H1 (cell line): ENCODE measurements around the gene RRBP1. TPM values are rescaled to one million over a fixed set of nuclear protein-coding genes. Genes with fewer than 3 reads are reported as not detected.

Experiments used
- CTCF ChIA-PET: fragments of 300-600 bp; sonication (Branson Sonifier 250); formaldehyde crosslinking; loops from one replicate; lab custom pipeline; 2021; ENCODE audit not compliant: partially characterized antibody; lab: Charles Lee
- POLR2A ChIA-PET: fragments of 300-600 bp; sonication (Branson Sonifier 250); formaldehyde crosslinking; loops from one replicate; lab custom pipeline; 2021; ENCODE audit warnings: inconsistent platforms; ENCODE audit not compliant: partially characterized antibody; lab: Charles Lee
- DNase-seq, 2 experiments: peaks; one replicate each; pipeline versions ENCODE4 v3.0.0 to v3.0.0-alpha.2; 2010 to 2022; ENCODE audit warnings: low spot score in 2 of 2, low read depth in 1 of 2, mixed read lengths in 1 of 2
- FAIRE-seq: peaks from 2 replicates; lab custom pipeline; 2011; peaks lifted over from hg19 to GRCh38; lab: Jason Lieb, UNC
- H2AFZ ChIP-seq: 2 replicates; pipeline ENCODE4 v1.8.1; 2012; ENCODE audit warnings: low read length, inconsistent platforms
- H2AK5ac ChIP-seq: 2 replicates; pipeline ENCODE4 v1.6.1; 2013; ENCODE audit warnings: low read depth, low read length
- H2BK120ac ChIP-seq: replicated peaks from 2 replicates; pipeline ENCODE3; 2013; ENCODE audit warnings: low read depth, low read length, inconsistent platforms
- H2BK12ac ChIP-seq: 2 replicates; pipeline ENCODE4 v1.6.1; 2013; ENCODE audit warnings: low read depth, low read length
- H2BK15ac ChIP-seq: 2 replicates; pipeline ENCODE4 v1.6.1; 2013; ENCODE audit warnings: low read length
- H2BK20ac ChIP-seq: 2 replicates; pipeline ENCODE4 v1.6.1; 2013; ENCODE audit warnings: low read length
- H2BK5ac ChIP-seq: 2 replicates; pipeline ENCODE4 v1.6.1; 2013; ENCODE audit warnings: low read depth, low read length
- H3K14ac ChIP-seq: 2 replicates; pipeline ENCODE4 v1.6.1; 2013; ENCODE audit warnings: inconsistent platforms; ENCODE audit not compliant: insufficient read length
- H3K18ac ChIP-seq: 2 replicates; pipeline ENCODE4 v1.6.1; 2013; ENCODE audit warnings: low read length; ENCODE audit errors: extremely low read depth
- H3K23ac ChIP-seq: 2 replicates; pipeline ENCODE4 v1.6.1; 2013; ENCODE audit warnings: inconsistent platforms; ENCODE audit not compliant: insufficient read length
- H3K23me2 ChIP-seq: 2 replicates; pipeline ENCODE4 v1.6.1; 2013; ENCODE audit warnings: low read depth, low read length
- H3K27ac ChIP-seq: 2 replicates; pipeline ENCODE4 v1.6.1; 2011; ENCODE audit warnings: low read depth, low read length, inconsistent platforms
- H3K27me3 ChIP-seq, 4 experiments: replicated peaks in 1 of 4; 1 replicate in 1 of 4; 2 replicates in 3 of 4; pipeline versions ENCODE4 v1.6.1 to v1.8.1; 2011 to 2013; ENCODE audit warnings: low read length in 3 of 4, mild to moderate bottlenecking in 3 of 4, inconsistent platforms in 2 of 4, mixed read lengths in 2 of 4, moderate library complexity in 1 of 4; ENCODE audit not compliant: control insufficient read depth in 3 of 4, insufficient read depth in 3 of 4; ENCODE audit errors: extremely low read depth in 1 of 4
- H3K36me3 ChIP-seq, 4 experiments: 2 replicates each; pipeline versions ENCODE4 v1.6.1 to v1.8.1; 2011 to 2013; ENCODE audit warnings: mild to moderate bottlenecking in 4 of 4, low read length in 3 of 4, moderate library complexity in 2 of 4, control low read depth in 1 of 4, inconsistent platforms in 1 of 4; ENCODE audit not compliant: insufficient read depth in 4 of 4, control insufficient read depth in 2 of 4
- H3K4ac ChIP-seq: replicated peaks from 2 replicates; pipeline ENCODE3; 2013; ENCODE audit warnings: low read length, low read depth, mixed read lengths, inconsistent platforms; ENCODE audit not compliant: insufficient read length
- H3K4me1 ChIP-seq, 4 experiments: replicated peaks in 1 of 4; 1 replicate in 1 of 4; 2 replicates in 3 of 4; pipeline versions ENCODE4 v1.6.1 to v1.8.1; 2011 to 2013; ENCODE audit warnings: low read length in 3 of 4, inconsistent platforms in 2 of 4, mixed read lengths in 1 of 4; ENCODE audit not compliant: insufficient read depth in 4 of 4, control insufficient read depth in 3 of 4
- H3K4me2 ChIP-seq, 2 experiments: 2 replicates each; pipeline versions ENCODE4 v1.6.1 to v1.8.1; 2011 to 2013; ENCODE audit warnings: low read depth in 2 of 2, low read length in 2 of 2, control low read depth in 1 of 2, inconsistent platforms in 1 of 2, mild to moderate bottlenecking in 1 of 2; ENCODE audit not compliant: insufficient read depth in 1 of 2
- H3K4me3 ChIP-seq, 4 experiments: fragments of 200-600, 300-600 bp in 1 of 4; sonication (generic), shearing (Covaris generic), sonication (Bioruptor Twin) in 1 of 4; 2 replicates each; pipeline versions ENCODE4 v1.5.1 to v1.8.1; 2011 to 2016; ENCODE audit warnings: low read length in 4 of 4, low read depth in 3 of 4, control low read depth in 2 of 4, inconsistent platforms in 2 of 4, mild to moderate bottlenecking in 2 of 4, mixed read lengths in 1 of 4, moderate library complexity in 1 of 4; ENCODE audit not compliant: insufficient read depth in 2 of 4; ENCODE audit errors: extremely low read depth in 1 of 4
- H3K56ac ChIP-seq: replicated peaks from 2 replicates; pipeline ENCODE3; 2013; ENCODE audit warnings: low read depth, mild to moderate bottlenecking, mixed read lengths, low read length, inconsistent platforms; ENCODE audit not compliant: insufficient read length
- H3K79me1 ChIP-seq: 2 replicates; pipeline ENCODE4 v1.6.1; 2013; ENCODE audit warnings: low read depth, low read length, control low read depth
- H3K79me2 ChIP-seq, 2 experiments: 2 replicates each; pipeline versions ENCODE4 v1.6.1 to v1.8.1; 2012 to 2013; ENCODE audit warnings: low read length in 2 of 2, mild to moderate bottlenecking in 2 of 2, inconsistent platforms in 1 of 2; ENCODE audit not compliant: insufficient read depth in 2 of 2, control insufficient read depth in 1 of 2
- H3K9ac ChIP-seq, 4 experiments: replicated peaks in 1 of 4; 1 replicate in 1 of 4; 2 replicates in 3 of 4; pipeline versions ENCODE4 v1.6.1 to v1.8.1; 2011 to 2013; ENCODE audit warnings: low read depth in 3 of 4, low read length in 3 of 4, control low read depth in 2 of 4, mild to moderate bottlenecking in 2 of 4, moderate library complexity in 2 of 4, inconsistent platforms in 1 of 4; ENCODE audit errors: extremely low read depth in 1 of 4
- H3K9me3 ChIP-seq, 2 experiments: 2 replicates each; pipeline versions ENCODE4 v1.6.1 to v1.8.1; 2012 to 2013; ENCODE audit warnings: mild to moderate bottlenecking in 2 of 2, moderate library complexity in 2 of 2, control low read depth in 1 of 2, inconsistent platforms in 1 of 2, low read depth in 1 of 2, low read length in 1 of 2, mixed read lengths in 1 of 2; ENCODE audit not compliant: insufficient read depth in 2 of 2
- H4K20me1 ChIP-seq, 2 experiments: replicated peaks in 1 of 2; 2 replicates each; pipeline versions ENCODE3 to v1.8.1; 2011 to 2013; ENCODE audit warnings: inconsistent platforms in 2 of 2, low read length in 2 of 2, mild to moderate bottlenecking in 1 of 2; ENCODE audit not compliant: insufficient read depth in 2 of 2, control insufficient read depth in 1 of 2
- H4K5ac ChIP-seq: 2 replicates; pipeline ENCODE4 v1.6.1; 2013; ENCODE audit warnings: low read length, low read depth, mixed read lengths, inconsistent platforms; ENCODE audit not compliant: insufficient read length
- H4K8ac ChIP-seq: 2 replicates; pipeline ENCODE4 v1.8.0; 2013; ENCODE audit warnings: mild to moderate bottlenecking, moderate library complexity, low read length, inconsistent platforms; ENCODE audit not compliant: insufficient read depth; ENCODE audit errors: extremely low read depth
- H4K91ac ChIP-seq: replicated peaks from 2 replicates; pipeline ENCODE3; 2013; ENCODE audit warnings: low read length, mixed read lengths, inconsistent platforms; ENCODE audit not compliant: insufficient read length
- CTCF ChIP-seq, 3 experiments: IDR thresholded peaks; 1 replicate in 2 of 3; 2 replicates in 1 of 3; pipeline versions ENCODE4 v1.5.1 to v1.6.1; 2011; ENCODE audit warnings: low read length in 3 of 3, mild to moderate bottlenecking in 3 of 3, inconsistent platforms in 2 of 3, low read depth in 1 of 3, moderate library complexity in 1 of 3; ENCODE audit not compliant: insufficient read depth in 1 of 3; ENCODE audit errors: control extremely low read depth in 1 of 3
- KDM4A ChIP-seq: IDR thresholded peaks from one replicate; pipeline ENCODE4 v1.7.1; 2012; ENCODE audit warnings: low read depth, mild to moderate bottlenecking, moderate library complexity, low read length, inconsistent platforms; ENCODE audit not compliant: severe bottlenecking
- SIN3A ChIP-seq, 2 experiments: IDR thresholded peaks in 1 of 2; conservative IDR thresholded peaks in 1 of 2; 2 replicates each; pipeline ENCODE4 v1.6.1; 2011 to 2012; ENCODE audit warnings: low read length in 2 of 2, improper control_type of control experiment in 1 of 2, low read depth in 1 of 2, mild to moderate bottlenecking in 1 of 2
- whole genome bisulfite sequencing, 2 experiments: shearing (Covaris generic) in 1 of 2; methylation state at CpG; one replicate each; pipeline versions ENCODE4 v1.1.6 to v1.1.7; 2013 to 2015; ENCODE audit warnings: low lambda C conversion rate in 2 of 2, mixed read lengths in 2 of 2, inconsistent platforms in 1 of 2, low coverage in 1 of 2, missing lambda C conversion rate in 1 of 2; ENCODE audit not compliant: insufficient replicate concordance in 2 of 2, insufficient coverage in 1 of 2, insufficient read length in 1 of 2; ENCODE audit errors: extremely low coverage in 1 of 2, missing lambda C conversion rate in 1 of 2; 5-methylcytosine and 5-hydroxymethylcytosine counted together
- polyA plus RNA-seq, 7 experiments: library from polyadenylated mRNA; depleted of rRNA in 3 of 7; stranded (reverse) in 5 of 7; unstranded in 2 of 7; fragments of >200 nt in 5 of 7; fragments of 200-250 nt in 2 of 7; gene quantifications; 1 replicate in 5 of 7; 2 replicates in 1 of 7; 4 replicates in 1 of 7; pipeline versions ENCODE4 v1.2.1 to v1.2.3, GENCODE V29; 2011 to 2013; ENCODE audit warnings: missing spikeins in 2 of 7, mixed read lengths in 2 of 7
- total RNA-seq: library from RNA; stranded (reverse); fragmentation: NEBNext Ultra II Directional; extraction: Animal tissue kit (Norgen Biotek cat#: 25700); gene quantifications from 2 replicates; pipeline ENCODE4 v1.2.1, GENCODE V29; 2021

Gene RRBP1
- total and polyA plus RNA-seq, 2 of the 8 experiments (the other 6 are each of a cell fraction or from before 2014, with no cell fraction given): 15.9 to 157 TPM

- Histone ChIP-seq H2BK20ac (no peak overlapping the region), H4K20me1 (peaks cover 0 to 7% of the 10 kb centered on the region in 2 experiments), H2BK15ac (no peak overlapping the region), H2AFZ (no peak overlapping the region), H4K91ac (no peak overlapping the region), H3K4me2 (no peak overlapping the region), H3K79me2 (peaks cover 7 to 13% of the 10 kb centered on the region in 2 experiments; a peak in 3 of 4 replicates), H3K9ac (no peak overlapping the region), H2BK12ac (no peak overlapping the region), H3K27ac (no peak overlapping the region), H3K27me3 (no peaks in the 10 kb centered on the region), H2AK5ac (no peak overlapping the region), H3K23ac (no peak overlapping the region), H2BK120ac (no peak overlapping the region), H3K4ac (no peak overlapping the region), H3K4me3 (no peak overlapping the region), H3K36me3 (no peaks in the 10 kb centered on the region), H4K5ac (no peak overlapping the region), H3K18ac (no peak overlapping the region), H3K79me1 (no peaks in the 10 kb centered on the region), H3K14ac (no peak overlapping the region), H3K56ac (no peak overlapping the region), H3K23me2 (peaks cover 7% of the 10 kb centered on the region), H3K9me3 (no peaks in the 10 kb centered on the region), H2BK5ac (no peak overlapping the region), H3K4me1 (peaks cover 5 to 13% (median 7%) of the 10 kb centered on the region in 4 experiments; a peak in 6 of 7 replicates), H4K8ac (no peak overlapping the region)
- DNase-seq (no peak), FAIRE-seq (no peak)
- TF ChIP-seq CTCF (IDR thresholded peaks at IDR 0.05; ENCODE audit: control extremely low read depth in 1 of 3, insufficient read depth in 1 of 3, low read depth in 1 of 3, low read length in 3 of 3) (no peak), SIN3A (conservative IDR thresholded peaks at IDR 0.05 in 1 of 2, IDR thresholded peaks at IDR 0.05 in 1 of 2; ENCODE audit: low read depth in 1 of 2, low read length in 2 of 2) (no peak), KDM4A (no peak)
- ChIA-PET CTCF (interaction anchor here (1.2 to 1.7 kb wide), 3 partner anchors 17 to 40 kb away, joined by 3 to 4 read pairs (median 3); no protein-coding TSS in a partner anchor), POLR2A (interaction anchor here (0.7 to 0.9 kb wide), 2 partner anchors 11 to 34 kb away, joined by 5 to 7 read pairs; no protein-coding TSS in a partner anchor)
- 91% methylated on average over 3 of the region's 3 CpGs; no CpG with 5 or more reads in 1 of the 2 experiments for WGBS, 2 experiments
Observed at GRCh38 chr20:17566345-17566744, 115.7 kb downstream of the RRBP1 start.
